PFSK-1 (cell line): Measurements from ENCODE around the gene ENG.

Experiments
- FOXP2 ChIP-seq: optimal IDR thresholded peaks from 2 replicates; pipeline ENCODE3; 2011; ENCODE audit warnings: borderline replicate concordance, control low read depth, inconsistent platforms; ENCODE audit not compliant: insufficient read depth; ENCODE audit errors: extremely low read length, extremely low read depth
- POLR2AphosphoS5 ChIP-seq: IDR thresholded peaks from 2 replicates; pipeline ENCODE4 v1.6.1; 2012; ENCODE audit warnings: low read depth, mild to moderate bottlenecking, control low read depth, low read length, moderate library complexity
- REST ChIP-seq, 2 experiments: IDR thresholded peaks; 2 replicates each; pipeline versions ENCODE4 v1.6.1 to v1.8.0; 2011 to 2012; ENCODE audit warnings: low read depth in 2 of 2, low read length in 2 of 2, control low read depth in 1 of 2, inconsistent platforms in 1 of 2, mild to moderate bottlenecking in 1 of 2, moderate library complexity in 1 of 2; ENCODE audit not compliant: insufficient read depth in 1 of 2
- SIN3A ChIP-seq: IDR thresholded peaks from 2 replicates; pipeline ENCODE4 v1.6.1; 2012; ENCODE audit warnings: mild to moderate bottlenecking, low read length, moderate library complexity, borderline replicate concordance; ENCODE audit not compliant: insufficient read depth
- TAF1 ChIP-seq: IDR thresholded peaks from 2 replicates; pipeline ENCODE4 v1.6.1; 2012; ENCODE audit warnings: low read length, control low read depth, borderline replicate concordance; ENCODE audit not compliant: insufficient read depth

- no peak for TF ChIP-seq SIN3A
- no peak for TF ChIP-seq REST (IDR thresholded peaks at IDR 0.05; ENCODE audit: insufficient read depth in 1 of 2, low read depth in 2 of 2, low read length in 2 of 2)
- TF ChIP-seq POLR2AphosphoS5, result no peak
- TF ChIP-seq TAF1, result no peak
- no peak for TF ChIP-seq FOXP2
Measured at GRCh38 chr9:127886401-127886972, 32.0 kb upstream of the ENG start.
